Ishikawa (cell line): ENCODE data around the gene ARHGEF10L.

Experiments used
- CEBPB ChIP-seq: IDR thresholded peaks from 2 replicates; pipeline ENCODE4 v1.6.1; 2012
- CREB1 ChIP-seq: IDR thresholded peaks from 2 replicates; pipeline ENCODE4 v1.6.1; 2012; ENCODE audit warnings: low read depth
- EGR1 ChIP-seq: IDR thresholded peaks from 2 replicates; pipeline ENCODE4 v1.6.1; 2012
- EP300 ChIP-seq: IDR thresholded peaks from 2 replicates; pipeline ENCODE4 v1.6.1; 2012; ENCODE audit warnings: borderline replicate concordance
- FOXM1 ChIP-seq: IDR thresholded peaks from 2 replicates; pipeline ENCODE4 v1.6.1; 2012; ENCODE audit warnings: low read depth, borderline replicate concordance
- NFIC ChIP-seq: IDR thresholded peaks from 2 replicates; pipeline ENCODE4 v1.6.1; 2012
- RAD21 ChIP-seq: IDR thresholded peaks from 2 replicates; pipeline ENCODE4 v1.6.1; 2012; ENCODE audit warnings: low read depth
- TAF1 ChIP-seq: IDR thresholded peaks from 2 replicates; pipeline ENCODE4 v1.6.1; 2012; ENCODE audit warnings: low read depth, mild to moderate bottlenecking
- TCF12 ChIP-seq: IDR thresholded peaks from 2 replicates; pipeline ENCODE4 v1.6.1; 2012; ENCODE audit warnings: low read depth
- TEAD4 ChIP-seq: IDR thresholded peaks from 2 replicates; pipeline ENCODE4 v1.6.1; 2012
- USF1 ChIP-seq: IDR thresholded peaks from 2 replicates; pipeline ENCODE4 v1.6.1; 2012
- YY1 ChIP-seq: IDR thresholded peaks from 2 replicates; pipeline ENCODE4 v1.6.1; 2012; ENCODE audit warnings: low read depth
- ZBTB7A ChIP-seq: IDR thresholded peaks from 2 replicates; pipeline ENCODE4 v1.6.1; 2012; ENCODE audit warnings: low read depth
- TF ChIP-seq, protein P1 (sequence below): IDR thresholded peaks from 2 replicates; pipeline ENCODE4 v1.6.1; 2012
- TF ChIP-seq, protein P2 (sequence below): IDR thresholded peaks from 2 replicates; pipeline ENCODE4 v1.6.1; 2012; ENCODE audit warnings: low read depth, mild to moderate bottlenecking

The ARHGEF10L gene

DNA sequence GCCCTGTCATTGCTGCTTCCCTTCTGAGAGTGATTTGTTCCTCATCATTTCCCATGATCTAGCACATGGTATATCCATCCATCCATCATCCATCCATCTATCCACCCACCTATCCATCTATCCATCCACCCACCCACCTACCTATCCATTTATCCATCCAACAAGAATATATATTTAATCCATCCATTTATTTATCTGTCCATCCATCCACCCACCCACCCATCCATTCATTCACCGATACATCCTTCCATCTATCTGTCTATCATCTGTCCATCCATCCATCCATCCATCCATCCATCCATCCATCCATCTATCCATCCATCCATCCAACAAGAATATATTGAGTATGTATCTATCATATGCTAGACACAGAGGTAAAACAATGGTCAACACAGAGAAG lies 115.7 kb downstream of the ARHGEF10L start:
- TF ChIP-seq FOXM1 (no peak), CEBPB (no peak), RAD21 (no peak), EP300 (no peak), YY1 (no peak), TEAD4 (no peak), NFIC (no peak), EGR1 (no peak), TAF1 (no peak), TCF12 (no peak), USF1 (no peak), CREB1 (no peak)
- TF ChIP-seq, protein P1, sequence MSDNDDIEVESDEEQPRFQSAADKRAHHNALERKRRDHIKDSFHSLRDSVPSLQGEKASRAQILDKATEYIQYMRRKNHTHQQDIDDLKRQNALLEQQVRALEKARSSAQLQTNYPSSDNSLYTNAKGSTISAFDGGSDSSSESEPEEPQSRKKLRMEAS, result no peak
- TF ChIP-seq, protein P2, sequence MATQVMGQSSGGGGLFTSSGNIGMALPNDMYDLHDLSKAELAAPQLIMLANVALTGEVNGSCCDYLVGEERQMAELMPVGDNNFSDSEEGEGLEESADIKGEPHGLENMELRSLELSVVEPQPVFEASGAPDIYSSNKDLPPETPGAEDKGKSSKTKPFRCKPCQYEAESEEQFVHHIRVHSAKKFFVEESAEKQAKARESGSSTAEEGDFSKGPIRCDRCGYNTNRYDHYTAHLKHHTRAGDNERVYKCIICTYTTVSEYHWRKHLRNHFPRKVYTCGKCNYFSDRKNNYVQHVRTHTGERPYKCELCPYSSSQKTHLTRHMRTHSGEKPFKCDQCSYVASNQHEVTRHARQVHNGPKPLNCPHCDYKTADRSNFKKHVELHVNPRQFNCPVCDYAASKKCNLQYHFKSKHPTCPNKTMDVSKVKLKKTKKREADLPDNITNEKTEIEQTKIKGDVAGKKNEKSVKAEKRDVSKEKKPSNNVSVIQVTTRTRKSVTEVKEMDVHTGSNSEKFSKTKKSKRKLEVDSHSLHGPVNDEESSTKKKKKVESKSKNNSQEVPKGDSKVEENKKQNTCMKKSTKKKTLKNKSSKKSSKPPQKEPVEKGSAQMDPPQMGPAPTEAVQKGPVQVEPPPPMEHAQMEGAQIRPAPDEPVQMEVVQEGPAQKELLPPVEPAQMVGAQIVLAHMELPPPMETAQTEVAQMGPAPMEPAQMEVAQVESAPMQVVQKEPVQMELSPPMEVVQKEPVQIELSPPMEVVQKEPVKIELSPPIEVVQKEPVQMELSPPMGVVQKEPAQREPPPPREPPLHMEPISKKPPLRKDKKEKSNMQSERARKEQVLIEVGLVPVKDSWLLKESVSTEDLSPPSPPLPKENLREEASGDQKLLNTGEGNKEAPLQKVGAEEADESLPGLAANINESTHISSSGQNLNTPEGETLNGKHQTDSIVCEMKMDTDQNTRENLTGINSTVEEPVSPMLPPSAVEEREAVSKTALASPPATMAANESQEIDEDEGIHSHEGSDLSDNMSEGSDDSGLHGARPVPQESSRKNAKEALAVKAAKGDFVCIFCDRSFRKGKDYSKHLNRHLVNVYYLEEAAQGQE, result no peak

- TF ChIP-seq TCF12, result no peak
- no peak for TF ChIP-seq ZBTB7A
- no peak for TF ChIP-seq TAF1
- TF ChIP-seq, protein P2, result no peak
- no peak for TF ChIP-seq EP300
- TF ChIP-seq CREB1, result no peak
- no peak for TF ChIP-seq CEBPB
- TF ChIP-seq NFIC, result no peak
- no peak for TF ChIP-seq EGR1
Observed at GRCh38 chr1:17655922-17656321, 116.4 kb downstream of the ARHGEF10L start.

DNA sequence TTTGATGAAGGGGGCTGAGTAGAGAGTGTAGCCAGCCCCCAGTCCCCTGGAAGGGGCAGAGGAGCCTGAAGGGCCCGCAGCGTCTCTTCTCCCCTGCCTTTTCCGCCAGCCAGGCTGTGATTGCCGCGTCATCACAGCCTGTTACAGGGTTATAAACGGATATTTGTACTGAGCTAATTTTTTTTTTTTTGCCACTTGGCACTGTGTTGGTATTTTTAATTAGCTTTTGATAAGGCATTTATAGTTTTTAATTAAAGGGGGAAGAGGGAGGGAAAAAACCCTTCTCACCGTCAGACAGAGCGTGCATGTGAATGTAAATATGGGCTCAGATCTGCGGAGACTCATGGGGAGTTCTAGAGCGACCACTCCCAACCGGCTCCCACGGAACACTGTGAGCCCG lies 117.9 kb downstream of the ARHGEF10L start:
- no peak for TF ChIP-seq TEAD4
- no peak for TF ChIP-seq NFIC
- TF ChIP-seq, protein P2, result no peak
- TF ChIP-seq, protein P1, result no peak

- TF ChIP-seq YY1 (no peak), EP300 (no peak), ZBTB7A (no peak), FOXM1 (no peak), TCF12 (no peak), NFIC (no peak), EGR1 (no peak), CEBPB (no peak), TEAD4 (no peak), USF1 (no peak), CREB1 (no peak)
- TF ChIP-seq, protein P1, result no peak
Observed at GRCh38 chr1:17658837-17659236, 119.3 kb downstream of the ARHGEF10L start.

DNA sequence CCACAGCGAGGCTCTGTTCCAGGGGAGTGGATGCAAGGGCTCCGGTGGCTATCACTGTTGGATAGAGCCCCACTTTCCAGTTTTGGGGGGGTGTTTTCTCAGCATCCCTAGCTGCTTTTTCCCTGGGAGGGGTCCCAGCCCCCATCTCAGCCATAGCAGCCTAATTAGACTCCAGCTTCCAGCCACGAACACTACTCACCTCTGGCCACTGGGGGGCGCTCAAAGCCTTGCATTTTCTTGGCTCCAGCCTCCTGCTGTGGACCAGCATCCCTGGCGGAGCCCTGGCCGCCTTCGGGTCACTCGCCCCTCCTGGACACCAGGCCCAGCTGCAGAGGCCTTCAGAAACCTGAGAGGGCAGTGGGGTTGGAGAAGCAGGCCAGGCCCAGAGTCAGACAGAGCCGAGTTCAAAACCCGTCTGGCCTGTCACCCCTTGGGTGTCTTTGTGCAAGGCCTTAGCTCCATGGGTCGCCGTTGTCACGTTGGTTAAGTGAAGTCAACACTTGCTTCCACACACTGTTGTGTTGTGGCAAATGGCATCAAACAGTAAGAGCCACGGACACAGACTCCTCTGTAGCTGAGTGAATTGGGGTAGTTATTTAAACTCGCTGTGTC lies 122.2 kb downstream of the ARHGEF10L start:
- 0 out of 2 replicates have a peak, but pooled peaks have one; percentile 56 for TF ChIP-seq ZBTB7A
- TF ChIP-seq RAD21, result peak; percentile 85
- TF ChIP-seq YY1, result no peak
- TF ChIP-seq CEBPB, result no peak
- no peak for TF ChIP-seq TAF1
